HT-29 (cell line): ENCODE data around the gene DARS1. TPM values are rescaled to one million over a fixed set of nuclear protein-coding genes. Genes with fewer than 3 reads are reported as not detected.
A peak's percentile ranks its signal among the peaks of the same experiment; 100 is the strongest.
"Not testable (repeated sequence)": the region's sequence is repeated elsewhere in the genome, so short reads cannot be mapped to it uniquely, and the experiment has no call there.

Source experiments
- DNase-seq: peaks from one replicate; pipeline ENCODE4 v3.0.0-alpha.2; 2015; ENCODE audit warnings: low spot score
- total RNA-seq: library from RNA; depleted of rRNA; stranded (reverse); fragments of >200 nt; shearing (Covaris generic); gene quantifications from 2 replicates; pipeline ENCODE4 v1.2.3, GENCODE V29; 2014

DARS1 gene
- total RNA-seq, 1 experiment from 2014 or later = 20.5 TPM

- no peak for DNase-seq
Observed at GRCh38 chr2:135984199-135985017, 1.0 kb downstream of the DARS1 start.

GRCh38 chr2:135980434-135981079, 4.9 kb downstream of the DARS1 start:
- no peak for DNase-seq

GRCh38 chr2:135975702-135976101, 9.7 kb downstream of the DARS1 start:
- DNase-seq = no peak

- DNase-seq = no peak
Observed at GRCh38 chr2:135974036-135974435, 11.4 kb downstream of the DARS1 start.

GRCh38 chr2:135969655-135970387, 15.6 kb downstream of the DARS1 start:
- no peak for DNase-seq

GRCh38 chr2:135965756-135966155, 19.7 kb downstream of the DARS1 start:
- DNase-seq = no peak

- not testable (repeated sequence) for DNase-seq
Observed at GRCh38 chr2:135964404-135964803, 21.0 kb downstream of the DARS1 start.

GRCh38 chr2:135963841-135964240, 21.6 kb downstream of the DARS1 start:
- DNase-seq = no peak

GRCh38 chr2:135962366-135963123, 22.9 kb downstream of the DARS1 start:
- no peak for DNase-seq

- DNase-seq = no peak
Observed at GRCh38 chr2:135960656-135961551, 24.5 kb downstream of the DARS1 start.

- DNase-seq = no peak
Observed at GRCh38 chr2:135960150-135960549, 25.3 kb downstream of the DARS1 start.

- DNase-seq = not testable (repeated sequence)
Observed at GRCh38 chr2:135958927-135959326, 26.5 kb downstream of the DARS1 start.

- no peak for DNase-seq
Observed at GRCh38 chr2:135954020-135954601, 31.3 kb downstream of the DARS1 start.

- DNase-seq = no peak
Observed at GRCh38 chr2:135952891-135953290, 32.5 kb downstream of the DARS1 start.

- DNase-seq = no peak
Observed at GRCh38 chr2:135951041-135951583, 34.3 kb downstream of the DARS1 start.

- DNase-seq = peak; percentile 37
Observed at GRCh38 chr2:135949451-135950234, 35.8 kb downstream of the DARS1 start.

- DNase-seq = peak; percentile 76
Observed at GRCh38 chr2:135948642-135949355, 36.6 kb downstream of the DARS1 start.

GRCh38 chr2:135948141-135948540, 37.3 kb downstream of the DARS1 start:
- no peak for DNase-seq
